Measurements from ENCODE around the gene WIPF3. TPM values are rescaled to one million over a fixed set of nuclear protein-coding genes. Genes with fewer than 3 reads are reported as not detected.

Gene WIPF3
- total RNA-seq, 1 experiment from 2014 or later: 11.6 TPM

GRCh38 chr7:29937132-29937531, 130.8 kb downstream of the WIPF3 start:
- Histone ChIP-seq H2BK15ac (ENCODE audit: low read depth, low read length) (no peak overlapping the region), H3K23ac (ENCODE audit: insufficient read length, low read depth, low read length) (no peak overlapping the region), H2BK120ac (ENCODE audit: low read depth, low read length, poor library complexity, severe bottlenecking) (no peak overlapping the region), H3K9ac (ENCODE audit: extremely low read depth, insufficient read length, low read length) (no peak overlapping the region), H4K91ac (ENCODE audit: insufficient read length, low read depth, low read length) (no peak overlapping the region), H2BK5ac (ENCODE audit: insufficient read length, low read length) (no peak overlapping the region), H3K79me1 (ENCODE audit: insufficient read depth, low read depth, low read length, poor library complexity, severe bottlenecking) (no peaks in the 10 kb centered on the region), H2BK12ac (ENCODE audit: insufficient read length, low read depth, low read length) (no peak overlapping the region), H3K4me1 (ENCODE audit: insufficient read depth, low read length) (no peaks in the 10 kb centered on the region), H3K79me2 (ENCODE audit: insufficient read depth, low read length) (no peaks in the 10 kb centered on the region; the same call in 1 of the 2 replicates), H3K27me3 (ENCODE audit: insufficient read depth, low read length) (no peaks in the 10 kb centered on the region), H2AK5ac (ENCODE audit: insufficient read length, low read length) (no peak overlapping the region), H3K4ac (ENCODE audit: low read depth, low read length) (no peak overlapping the region), H3K14ac (ENCODE audit: insufficient read depth, low read length) (no peak overlapping the region), H3K9me3 (ENCODE audit: control insufficient read depth, low read depth, low read length) (peaks cover 6% of the 10 kb centered on the region), H3K23me2 (ENCODE audit: insufficient read length, low read depth, low read length, poor library complexity, severe bottlenecking) (no peaks in the 10 kb centered on the region), H3K18ac (ENCODE audit: insufficient read length, low read depth, low read length) (no peak overlapping the region), H3K27ac (ENCODE audit: insufficient read length, low read depth, low read length) (no peak overlapping the region), H4K8ac (replicated peaks; ENCODE audit: insufficient read length, low read depth, low read length) (no peak overlapping the region), H4K5ac (ENCODE audit: insufficient read length, low read depth, low read length) (no peak overlapping the region), H3K56ac (ENCODE audit: insufficient read length, low read depth, low read length) (no peak overlapping the region), H2BK20ac (ENCODE audit: low read depth, low read length, poor library complexity, severe bottlenecking) (no peak overlapping the region), H3K4me2 (ENCODE audit: insufficient read depth, insufficient read length, low read length) (no peak overlapping the region), H3T11ph (ENCODE audit: low read length) (no peak overlapping the region), H2AFZ (ENCODE audit: low read length) (no peak overlapping the region), H4K20me1 (ENCODE audit: control insufficient read depth, insufficient read depth, insufficient read length) (no peaks in the 10 kb centered on the region)
- no peaks in the 10 kb centered on the region for H3K4me1 Mint-ChIP-seq
- H3K4me3 Mint-ChIP-seq: no peak overlapping the region
- WGBS (ENCODE audit: extremely low coverage, insufficient read length, low lambda C conversion rate): no CpG with 5 or more reads among the region's 3 CpGs
- peaks cover 3 to 4% of the 10 kb centered on the region in 2 experiments; a peak in 3 of 5 replicates for H3K9me3 Mint-ChIP-seq
- no peak for DNase-seq
- no peaks in the 10 kb centered on the region for H3K27me3 Mint-ChIP-seq (ENCODE audit: low read depth)
- no peak for TF ChIP-seq CTCF (conservative IDR thresholded peaks at IDR 0.05)
- no peak overlapping the region for H3K27ac Mint-ChIP-seq
- peaks cover 46 to 88% (median 68%) of the 10 kb centered on the region in 3 experiments for H3K36me3 Mint-ChIP-seq (ENCODE audit: insufficient read depth in 1 of 3, low read depth in 3 of 3)

Measured in H9 (cell line).